Suprapubic skin (tissue), 4 donors: ENCODE results near the gene TPPP2. TPM values are rescaled to one million over a fixed set of nuclear protein-coding genes. Genes with fewer than 3 reads are reported as not detected.

Source experiments
- DNase-seq, 2 donors: peaks; one replicate each; pipeline ENCODE4 v3.0.0-alpha.2; 2019; ENCODE audit warnings: low spot score in 2 of 2
- H3K27ac ChIP-seq: fragments of 200-600 bp; sonication (generic); one replicate; pipeline ENCODE4 v1.5.1; 2019
- H3K27me3 ChIP-seq: fragments of 200-600 bp; sonication (generic); one replicate; pipeline ENCODE4 v1.5.1; 2019
- H3K36me3 ChIP-seq: fragments of 200-600 bp; sonication (generic); one replicate; pipeline ENCODE4 v1.5.1; 2019
- H3K4me1 ChIP-seq: fragments of 200-600 bp; sonication (generic); one replicate; pipeline ENCODE4 v1.5.1; 2019
- H3K4me3 ChIP-seq: fragments of 200-600 bp; sonication (generic); one replicate; pipeline ENCODE4 v1.5.1; 2019; ENCODE audit warnings: mild to moderate bottlenecking
- H3K9me3 ChIP-seq: fragments of 200-600 bp; sonication (generic); one replicate; pipeline ENCODE4 v1.5.1; 2019
- CTCF ChIP-seq, 2 donors: fragments of 200-600 bp in 1 of 2; fragments of 450-650 bp in 1 of 2; sonication (generic) in 1 of 2; IDR thresholded peaks; one replicate each; pipeline ENCODE4 v1.5.1; 2016 to 2019; ENCODE audit warnings: antibody characterized with exemption in 2 of 2, mild to moderate bottlenecking in 1 of 2, moderate library complexity in 1 of 2
- EP300 ChIP-seq: sonication (generic); formaldehyde crosslinking; IDR thresholded peaks from one replicate; pipeline ENCODE4 v1.6.1; 2017; ENCODE audit warnings: antibody characterized with exemption
- POLR2A ChIP-seq, 2 donors: fragments of 450-650 bp; IDR thresholded peaks; one replicate each; pipeline ENCODE4 v1.6.1; 2017; ENCODE audit warnings: antibody characterized with exemption in 2 of 2, mild to moderate bottlenecking in 2 of 2, moderate library complexity in 2 of 2
- POLR2AphosphoS5 ChIP-seq, 3 donors: sonication (generic); formaldehyde crosslinking; IDR thresholded peaks; one replicate each; pipeline ENCODE4 v1.6.1; 2017; ENCODE audit warnings: antibody characterized with exemption in 3 of 3
- WGBS: methylation state at CpG from one replicate; pipeline ENCODE4 v1.1.5; 2018; 5-methylcytosine and 5-hydroxymethylcytosine counted together
- total RNA-seq, 4 donors: library from RNA; depleted of rRNA; stranded (reverse); fragments of >200 nt; gene quantifications; one replicate each; pipeline ENCODE4 v1.1.0, GENCODE V29; 2016

The TPPP2 gene
- total RNA-seq, 4 donors from 2014 or later, result not detected

- H3K27me3 ChIP-seq, result no peaks in the 10 kb centered on the region
- DNase-seq, result no peak
- H3K27ac ChIP-seq, result peak overlapping the region; percentile 87
- no peak for TF ChIP-seq POLR2AphosphoS5 (IDR thresholded peaks at IDR 0.05)
- TF ChIP-seq EP300, result no peak
- peaks cover 49% of the 10 kb centered on the region for H3K36me3 ChIP-seq
- WGBS, result 64% methylated on average over 6 of the region's 6 CpGs
- H3K9me3 ChIP-seq, result no peaks in the 10 kb centered on the region
- H3K4me3 ChIP-seq, result peak overlapping the region; percentile 23
- peaks cover 34% of the 10 kb centered on the region for H3K4me1 ChIP-seq
Measured at GRCh38 chr14:20997564-20997963, 32.5 kb upstream of the TPPP2 start.

GRCh38 chr14:20998139-20998538, 31.9 kb upstream of the TPPP2 start:
- Histone ChIP-seq H3K36me3 (peaks cover 44% of the 10 kb centered on the region), H3K27ac (peak overlapping the region; percentile 87), H3K4me3 (peak overlapping the region; percentile 23), H3K27me3 (no peaks in the 10 kb centered on the region), H3K9me3 (no peaks in the 10 kb centered on the region), H3K4me1 (peaks cover 34% of the 10 kb centered on the region)
- no peak for TF ChIP-seq POLR2A (IDR thresholded peaks at IDR 0.05)
- TF ChIP-seq CTCF (IDR thresholded peaks at IDR 0.05), result no peak
- no peak for TF ChIP-seq POLR2AphosphoS5 (IDR thresholded peaks at IDR 0.05)
- no peak for TF ChIP-seq EP300
- no peak for DNase-seq
- 54% methylated on average over 3 of the region's 3 CpGs for WGBS

- no peaks in the 10 kb centered on the region for H3K27me3 ChIP-seq
- H3K9me3 ChIP-seq, result no peaks in the 10 kb centered on the region
- no peak for TF ChIP-seq POLR2AphosphoS5 (IDR thresholded peaks at IDR 0.05)
- TF ChIP-seq POLR2A (IDR thresholded peaks at IDR 0.05), result no peak
- no peak for TF ChIP-seq CTCF (IDR thresholded peaks at IDR 0.05)
- no peak for TF ChIP-seq EP300
- DNase-seq, result peak in 1 of 2 donors; percentile 83
- H3K36me3 ChIP-seq, result peaks cover 37% of the 10 kb centered on the region
- peaks cover 34% of the 10 kb centered on the region for H3K4me1 ChIP-seq
- H3K4me3 ChIP-seq, result peak within 1 kb of the TSS; percentile 23
- 33% methylated on average over 6 of the region's 6 CpGs for WGBS
- peak within 1 kb of the TSS; percentile 87 for H3K27ac ChIP-seq
Measured at GRCh38 chr14:20998674-20999366, 31.2 kb upstream of the TPPP2 start, which contains the start of gene SLC39A2. TSS of gene SLC39A2 (plus strand) at chr14:20999293. CDS start at chr14:20999447, 154 bp downstream.

GRCh38 chr14:20999591-20999990, 30.4 kb upstream of the TPPP2 start:
- Histone ChIP-seq H3K9me3 (no peaks in the 10 kb centered on the region), H3K27me3 (no peaks in the 10 kb centered on the region), H3K4me1 (peaks cover 34% of the 10 kb centered on the region), H3K27ac (peak overlapping the region; percentile 87), H3K4me3 (no peak overlapping the region), H3K36me3 (peaks cover 29% of the 10 kb centered on the region)
- no peak for DNase-seq
- TF ChIP-seq POLR2AphosphoS5 (IDR thresholded peaks at IDR 0.05) (no peak), EP300 (no peak), CTCF (IDR thresholded peaks at IDR 0.05) (no peak), POLR2A (IDR thresholded peaks at IDR 0.05) (no peak)
- 61% methylated on average over 4 of the region's 4 CpGs for WGBS

- Histone ChIP-seq H3K9me3 (no peaks in the 10 kb centered on the region), H3K27ac (no peak overlapping the region), H3K27me3 (no peaks in the 10 kb centered on the region), H3K4me3 (no peak overlapping the region), H3K4me1 (peaks cover 34% of the 10 kb centered on the region), H3K36me3 (peaks cover 13% of the 10 kb centered on the region)
- no peak for DNase-seq
- TF ChIP-seq POLR2AphosphoS5 (IDR thresholded peaks at IDR 0.05) (no peak), CTCF (IDR thresholded peaks at IDR 0.05) (no peak), EP300 (no peak), POLR2A (IDR thresholded peaks at IDR 0.05) (no peak)
- WGBS, result 65% methylated on average over 6 of the region's 7 CpGs
Measured at GRCh38 chr14:21001218-21001617, 28.8 kb upstream of the TPPP2 start.
